ENCODE results near the gene SYT9. TPM values are rescaled to one million over a fixed set of nuclear protein-coding genes. Genes with fewer than 3 reads are reported as not detected.

The SYT9 gene
- total RNA-seq, 1 experiment from 2014 or later = not detected

DNA sequence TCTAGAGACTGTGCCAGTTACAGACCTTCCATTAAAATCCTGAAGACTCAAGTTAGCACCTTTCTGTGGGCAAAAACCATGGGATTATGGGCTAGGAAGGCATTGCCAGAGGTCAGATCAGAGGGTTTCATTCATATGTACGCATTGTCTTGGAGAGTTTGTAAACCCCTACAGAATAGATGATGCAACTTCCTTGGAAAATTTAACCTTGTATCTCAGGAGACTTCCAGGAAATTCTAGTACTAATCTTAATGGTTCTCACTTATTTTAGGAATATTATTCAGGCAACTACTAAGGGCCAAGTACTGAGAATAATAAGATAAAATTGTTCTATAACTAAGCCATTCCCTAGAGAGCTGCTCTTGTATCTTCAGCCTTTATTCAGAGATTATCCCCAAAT is 240.5 kb downstream of the SYT9 start:
- Mint-ChIP-seq H3K27me3 (ENCODE audit: insufficient read depth, unreplicated experiment) (no peaks in the 10 kb centered on the region), H3K27ac (ENCODE audit: low read depth, unreplicated experiment) (no peak overlapping the region), H3K4me3 (ENCODE audit: unreplicated experiment) (no peak overlapping the region), H3K9me3 (ENCODE audit: unreplicated experiment) (no peaks in the 10 kb centered on the region), H3K36me3 (ENCODE audit: insufficient read depth, unreplicated experiment) (no peaks in the 10 kb centered on the region), H3K4me1 (ENCODE audit: insufficient read depth, unreplicated experiment) (peaks cover 11% of the 10 kb centered on the region)
- POLR2A ChIA-PET = no interaction called here
- no TSS peak for BruUV-seq (replicated peaks)
- no peak for DNase-seq (ENCODE audit: unreplicated experiment)
- CTCF ChIA-PET = interaction anchor here (0.6 to 1.5 kb wide), 4 partner anchors 12 to 129 kb away, joined by 3 to 5 read pairs (median 4); no protein-coding TSS in a partner anchor
- intact Hi-C loops (cut with micrococcal nuclease) = no loop called here
- TF ChIP-seq, protein P1, sequence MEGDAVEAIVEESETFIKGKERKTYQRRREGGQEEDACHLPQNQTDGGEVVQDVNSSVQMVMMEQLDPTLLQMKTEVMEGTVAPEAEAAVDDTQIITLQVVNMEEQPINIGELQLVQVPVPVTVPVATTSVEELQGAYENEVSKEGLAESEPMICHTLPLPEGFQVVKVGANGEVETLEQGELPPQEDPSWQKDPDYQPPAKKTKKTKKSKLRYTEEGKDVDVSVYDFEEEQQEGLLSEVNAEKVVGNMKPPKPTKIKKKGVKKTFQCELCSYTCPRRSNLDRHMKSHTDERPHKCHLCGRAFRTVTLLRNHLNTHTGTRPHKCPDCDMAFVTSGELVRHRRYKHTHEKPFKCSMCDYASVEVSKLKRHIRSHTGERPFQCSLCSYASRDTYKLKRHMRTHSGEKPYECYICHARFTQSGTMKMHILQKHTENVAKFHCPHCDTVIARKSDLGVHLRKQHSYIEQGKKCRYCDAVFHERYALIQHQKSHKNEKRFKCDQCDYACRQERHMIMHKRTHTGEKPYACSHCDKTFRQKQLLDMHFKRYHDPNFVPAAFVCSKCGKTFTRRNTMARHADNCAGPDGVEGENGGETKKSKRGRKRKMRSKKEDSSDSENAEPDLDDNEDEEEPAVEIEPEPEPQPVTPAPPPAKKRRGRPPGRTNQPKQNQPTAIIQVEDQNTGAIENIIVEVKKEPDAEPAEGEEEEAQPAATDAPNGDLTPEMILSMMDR (IDR thresholded peaks at IDR 0.05; ENCODE audit: unreplicated experiment) = no peak

DNA sequence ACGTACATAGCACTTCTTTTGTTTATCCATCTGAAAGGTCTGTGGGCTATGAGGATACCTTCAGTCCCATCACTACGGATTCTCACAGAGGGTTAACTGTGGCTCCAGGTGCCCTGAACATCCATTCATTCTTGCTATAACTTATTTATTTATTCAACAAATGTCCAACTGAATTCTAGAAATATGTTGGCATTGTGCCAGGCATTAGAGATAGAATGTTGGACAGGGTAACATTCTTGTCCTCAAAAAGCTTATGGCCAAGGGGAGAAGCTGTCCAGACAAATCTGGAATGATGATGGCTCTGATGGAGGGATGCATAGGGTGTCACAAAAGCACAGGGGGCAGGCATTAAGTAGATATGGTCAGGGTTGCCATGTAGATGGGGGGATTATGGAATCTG is 242.0 kb downstream of the SYT9 start:
- Mint-ChIP-seq H3K27ac (ENCODE audit: low read depth, unreplicated experiment) (no peak overlapping the region), H3K27me3 (ENCODE audit: insufficient read depth, unreplicated experiment) (no peaks in the 10 kb centered on the region), H3K36me3 (ENCODE audit: insufficient read depth, unreplicated experiment) (no peaks in the 10 kb centered on the region), H3K9me3 (ENCODE audit: unreplicated experiment) (no peaks in the 10 kb centered on the region), H3K4me3 (ENCODE audit: unreplicated experiment) (no peak overlapping the region), H3K4me1 (ENCODE audit: insufficient read depth, unreplicated experiment) (peaks cover 11% of the 10 kb centered on the region)
- BruUV-seq (replicated peaks) = no TSS peak
- TF ChIP-seq, protein P1 (IDR thresholded peaks at IDR 0.05; ENCODE audit: unreplicated experiment) = no peak
- POLR2A ChIA-PET = no interaction called here
- CTCF ChIA-PET = interaction anchor here (0.6 to 3.1 kb wide), 3 partner anchors 9 to 195 kb away, joined by 3 to 15 read pairs (median 3); partner anchors contain the start of gene PPFIBP2
- intact Hi-C loops (cut with micrococcal nuclease) = no loop called here
- no peak for DNase-seq (ENCODE audit: unreplicated experiment)

DNA sequence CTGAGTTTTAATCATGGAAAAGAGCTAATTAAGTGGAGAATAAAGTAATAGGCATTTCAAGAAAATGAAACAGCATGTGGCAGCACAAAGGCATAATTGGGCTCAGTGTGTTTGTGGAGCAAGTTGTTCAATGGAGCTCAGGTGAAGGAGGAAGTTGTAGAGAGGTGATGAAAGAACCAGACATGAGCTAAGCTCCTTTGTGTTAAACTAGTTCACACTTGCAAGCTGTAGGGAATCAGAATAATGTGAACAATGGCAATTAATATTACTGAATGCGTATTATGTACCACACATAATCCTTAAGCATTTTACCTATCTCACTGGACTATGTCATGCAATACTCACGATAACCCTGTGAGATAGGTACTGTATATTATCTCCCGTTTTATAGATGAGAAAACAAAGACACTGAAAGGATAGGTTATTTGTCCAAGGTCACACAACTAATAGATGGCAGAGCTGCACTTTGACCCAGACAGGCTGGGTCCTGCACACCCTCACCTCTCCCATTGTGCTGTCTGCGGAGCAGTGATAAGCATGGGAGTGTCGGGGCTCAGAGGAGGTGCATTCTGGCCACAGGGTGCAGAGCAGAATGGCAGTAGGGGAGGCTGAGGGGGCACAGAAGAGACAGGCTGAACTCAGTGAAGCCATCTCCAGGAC is 242.5 kb downstream of the SYT9 start:
- TF ChIP-seq, protein P1 (IDR thresholded peaks at IDR 0.05; ENCODE audit: unreplicated experiment) = no peak
- no peaks in the 10 kb centered on the region for H3K27me3 Mint-ChIP-seq (ENCODE audit: insufficient read depth, unreplicated experiment)
- H3K4me3 Mint-ChIP-seq (ENCODE audit: unreplicated experiment) = no peak overlapping the region
- POLR2A ChIA-PET = no interaction called here
- no peak overlapping the region for H3K27ac Mint-ChIP-seq (ENCODE audit: low read depth, unreplicated experiment)
- no peak for DNase-seq (ENCODE audit: unreplicated experiment)
- H3K9me3 Mint-ChIP-seq (ENCODE audit: unreplicated experiment) = no peaks in the 10 kb centered on the region
- no TSS peak for BruUV-seq (replicated peaks)
- peaks cover 11% of the 10 kb centered on the region for H3K4me1 Mint-ChIP-seq (ENCODE audit: insufficient read depth, unreplicated experiment)
- CTCF ChIA-PET = interaction anchor here (0.6 to 3.1 kb wide), 2 partner anchors 19 to 196 kb away, joined by 3 to 15 read pairs; partner anchors contain the start of gene PPFIBP2
- no peaks in the 10 kb centered on the region for H3K36me3 Mint-ChIP-seq (ENCODE audit: insufficient read depth, unreplicated experiment)
- intact Hi-C loops (cut with micrococcal nuclease) = no loop called here

DNA sequence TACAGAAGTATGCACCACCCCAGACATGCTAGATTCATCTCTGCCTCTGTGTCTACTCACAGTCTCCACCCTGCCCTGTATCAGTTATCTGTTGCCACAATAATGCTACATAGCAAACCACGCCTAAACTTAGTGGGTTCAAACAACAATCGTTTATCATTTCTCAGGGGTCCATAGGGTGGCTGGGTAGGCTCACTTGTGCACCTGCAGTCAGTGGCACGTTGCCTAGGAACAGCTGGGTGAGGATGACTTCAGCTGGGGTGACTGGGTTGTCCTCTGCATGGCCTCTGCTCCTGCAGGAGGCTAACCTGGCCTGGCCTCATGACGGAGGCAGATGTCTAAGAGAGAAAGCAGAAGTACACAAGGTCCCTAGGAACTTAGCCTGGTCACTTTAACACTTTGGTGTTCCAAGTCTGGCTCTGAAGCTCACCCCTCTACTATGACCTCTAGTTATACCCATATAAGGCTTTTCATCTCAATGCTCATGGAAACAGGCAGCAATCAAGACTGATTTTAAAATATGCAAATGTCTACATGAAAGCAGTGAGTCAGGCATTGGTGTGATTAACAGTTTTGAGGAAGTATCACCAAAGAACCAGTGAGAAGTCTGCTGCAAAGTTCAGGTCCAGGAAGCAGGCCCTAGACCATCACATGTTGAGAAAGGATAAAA is 244.3 kb downstream of the SYT9 start:
- TF ChIP-seq, protein P1 (IDR thresholded peaks at IDR 0.05; ENCODE audit: unreplicated experiment) = no peak
- DNase-seq (ENCODE audit: unreplicated experiment) = no peak
- no TSS peak for BruUV-seq (replicated peaks)
- ChIA-PET CTCF (interaction anchor here (0.5 to 3.1 kb wide), 4 partner anchors 17 to 605 kb away, joined by 3 to 15 read pairs (median 3); partner anchors contain the start of gene PPFIBP2), POLR2A (no interaction called here)
- no peaks in the 10 kb centered on the region for H3K36me3 Mint-ChIP-seq (ENCODE audit: insufficient read depth, unreplicated experiment)
- H3K4me1 Mint-ChIP-seq (ENCODE audit: insufficient read depth, unreplicated experiment) = no peaks in the 10 kb centered on the region
- H3K9me3 Mint-ChIP-seq (ENCODE audit: unreplicated experiment) = no peaks in the 10 kb centered on the region
- intact Hi-C loops (cut with micrococcal nuclease) = no loop called here
- no peaks in the 10 kb centered on the region for H3K27me3 Mint-ChIP-seq (ENCODE audit: insufficient read depth, unreplicated experiment)
- H3K27ac Mint-ChIP-seq (ENCODE audit: low read depth, unreplicated experiment) = no peak overlapping the region
- H3K4me3 Mint-ChIP-seq (ENCODE audit: unreplicated experiment) = no peak overlapping the region

Measured in MCF 10A (cell line).